GM12878 (cell line): Measurements from ENCODE around the gene NECAB2. TPM values are rescaled to one million over a fixed set of nuclear protein-coding genes. Genes with fewer than 3 reads are reported as not detected.

Experiments used
- ATAC-seq: fragments of 200-7000 bp; cut with Tn5 transposase; 3 replicates; pipeline ENCODE4 v1.9.1; 2020; ENCODE audit warnings: mild to moderate bottlenecking, moderate library complexity
- BruUV-seq: library from RNA; stranded (reverse); fragments of 400-500 nt; replicated peaks from 2 replicates; lab custom pipeline; 2021; lab: Mats Ljungman, UMichigan
- CTCF ChIA-PET: fragments of 300-600 bp; sonication (Branson Sonifier 250); formaldehyde crosslinking; extraction: SDS; loops from one replicate; lab custom pipeline; 2021; ENCODE audit warnings: inconsistent platforms; lab: Yijun Ruan, JAX
- POLR2A ChIA-PET: fragments of 350-600 bp; formaldehyde crosslinking; extraction: SDS; loops from one replicate; lab custom pipeline; 2021; ENCODE audit warnings: inconsistent platforms; lab: Charles Lee
- RAD21 ChIA-PET: fragments of 300-600 bp; sonication (Branson Sonifier 250); formaldehyde crosslinking; loops from one replicate; lab custom pipeline; 2023; ENCODE audit warnings: antibody characterized with exemption; ENCODE audit not compliant: unreplicated experiment; lab: Charles Lee
- SMC1A ChIA-PET: fragments of 300-600 bp; sonication (Branson Sonifier 250); formaldehyde crosslinking; loops from one replicate; lab custom pipeline; 2023; ENCODE audit not compliant: unreplicated experiment, uncharacterized antibody; lab: Charles Lee
- DNase-seq: peaks from one replicate; pipeline ENCODE4 v3.0.0-alpha.2; 2011; ENCODE audit warnings: low read depth, low spot score
- FAIRE-seq: peaks from 3 replicates; lab custom pipeline; 2011; peaks lifted over from hg19 to GRCh38; lab: Jason Lieb, UNC
- H2AFZ ChIP-seq: 2 replicates; pipeline ENCODE4 v1.6.0; 2011; ENCODE audit warnings: low read depth, low read length, control low read depth; ENCODE audit not compliant: control insufficient read depth
- H3K27ac ChIP-seq: 2 replicates; pipeline ENCODE4 v1.5.1; 2011; ENCODE audit warnings: control low read depth; ENCODE audit not compliant: control insufficient read depth, insufficient read depth
- H3K27me3 ChIP-seq, 2 experiments: replicated peaks in 1 of 2; 2 replicates each; pipeline versions ENCODE4 v1.6.0 to v1.6.1; 2011; ENCODE audit warnings: low read length in 1 of 2; ENCODE audit not compliant: control insufficient read depth in 2 of 2, insufficient read depth in 2 of 2
- H3K36me3 ChIP-seq, 2 experiments: 2 replicates each; pipeline ENCODE4 v1.5.1; 2011; ENCODE audit warnings: low read length in 1 of 2; ENCODE audit not compliant: control insufficient read depth in 2 of 2, insufficient read depth in 2 of 2
- H3K4me1 ChIP-seq: 2 replicates; pipeline ENCODE4 v1.6.1; 2011; ENCODE audit warnings: mild to moderate bottlenecking, low read length, moderate library complexity, mixed read lengths; ENCODE audit not compliant: control insufficient read depth, insufficient read depth
- H3K4me2 ChIP-seq: 2 replicates; pipeline ENCODE4 v1.6.0; 2011; ENCODE audit warnings: control low read depth; ENCODE audit not compliant: control insufficient read depth, insufficient read depth
- H3K4me3 ChIP-seq: fragments of 200-600 bp; sonication (generic); 2 replicates; pipeline ENCODE4 v1.5.1; 2016
- H3K79me2 ChIP-seq: 2 replicates; pipeline ENCODE4 v1.6.0; 2011; ENCODE audit warnings: low read length; ENCODE audit not compliant: control insufficient read depth, insufficient read depth
- H3K9ac ChIP-seq: 2 replicates; pipeline ENCODE4 v1.8.0; 2011; ENCODE audit warnings: low read length, control low read depth, mixed read lengths; ENCODE audit not compliant: control insufficient read depth, insufficient read depth
- H3K9me3 ChIP-seq: replicated peaks from 3 replicates; pipeline ENCODE4 v1.5.1; 2011; ENCODE audit warnings: mild to moderate bottlenecking, low read length; ENCODE audit not compliant: control insufficient read depth, insufficient read depth
- H4K20me1 ChIP-seq: 2 replicates; pipeline ENCODE4 v1.6.0; 2011; ENCODE audit not compliant: control insufficient read depth, insufficient read depth
- BACH1 ChIP-seq: fragments of 450-650 bp; IDR thresholded peaks from 2 replicates; pipeline ENCODE4 v1.6.1; 2017; ENCODE audit warnings: mild to moderate bottlenecking, borderline replicate concordance
- CEBPB ChIP-seq, 2 experiments: fragments of 150-350 bp in 1 of 2; IDR thresholded peaks; 2 replicates each; pipeline ENCODE4 v1.6.1; 2012 to 2014; ENCODE audit warnings: low read depth in 2 of 2, low read length in 2 of 2, borderline replicate concordance in 1 of 2, inconsistent platforms in 1 of 2
- E2F4 ChIP-seq: IDR thresholded peaks from 2 replicates; pipeline ENCODE4 v1.6.1; 2012; ENCODE audit warnings: low read depth, low read length, improper control_type of control experiment
- ETV6 ChIP-seq, 2 experiments: fragments of 450-650 bp in 1 of 2; IDR thresholded peaks in 1 of 2; conservative IDR thresholded peaks in 1 of 2; 2 replicates each; pipeline ENCODE4 v1.6.1; 2014; ENCODE audit warnings: antibody characterized with exemption in 1 of 2, borderline replicate concordance in 1 of 2, low read depth in 1 of 2, mild to moderate bottlenecking in 1 of 2, moderate library complexity in 1 of 2
- GABPA ChIP-seq: IDR thresholded peaks from 2 replicates; pipeline ENCODE4 v1.6.1; 2014; ENCODE audit warnings: antibody characterized with exemption, low read depth, mild to moderate bottlenecking, inconsistent platforms
- HCFC1 ChIP-seq: fragments of 150-350 bp; IDR thresholded peaks from 2 replicates; pipeline ENCODE4 v1.6.1; 2014; ENCODE audit warnings: low read length
- MEF2A ChIP-seq: IDR thresholded peaks from 2 replicates; pipeline ENCODE4 v1.6.1; 2011; ENCODE audit warnings: low read depth, mild to moderate bottlenecking, low read length, moderate library complexity; ENCODE audit not compliant: insufficient read depth
- RELB ChIP-seq: fragments of 450-650 bp; IDR thresholded peaks from 2 replicates; pipeline ENCODE4 v1.6.1; 2017; ENCODE audit warnings: low read depth, mild to moderate bottlenecking, moderate library complexity
- SKIL ChIP-seq: fragments of 450-650 bp; IDR thresholded peaks from 2 replicates; pipeline ENCODE4 v1.6.1; 2017; ENCODE audit warnings: mild to moderate bottlenecking, low read depth, inconsistent platforms; ENCODE audit not compliant: poor library complexity, severe bottlenecking
- SMAD5 ChIP-seq: IDR thresholded peaks from 2 replicates; pipeline ENCODE4 v1.6.1; 2016; ENCODE audit warnings: antibody characterized with exemption, low read depth
- SPI1 ChIP-seq: IDR thresholded peaks from 2 replicates; pipeline ENCODE4 v1.6.1; 2011; ENCODE audit warnings: low read depth, mild to moderate bottlenecking, low read length, moderate library complexity, borderline replicate concordance; ENCODE audit not compliant: insufficient read depth
- YY1 ChIP-seq: IDR thresholded peaks from 2 replicates; pipeline ENCODE4 v1.6.1; 2011; ENCODE audit warnings: low read depth, mild to moderate bottlenecking, low read length
- WGBS: methylation state at CpG from one replicate; pipeline ENCODE4 v1.1.6; 2016; ENCODE audit warnings: low lambda C conversion rate; ENCODE audit not compliant: insufficient replicate concordance, insufficient coverage; ENCODE audit errors: missing lambda C conversion rate; 5-methylcytosine and 5-hydroxymethylcytosine counted together
- in situ Hi-C: fragments of 300-500 bp; cut with MboI; formaldehyde crosslinking; loops from 9 replicates; pipeline ENCODE4 v1.14.3; 2018; ENCODE audit warnings: mixed read lengths
- intact Hi-C: fragments of 100-400 bp; cut with micrococcal nuclease; formaldehyde crosslinking; loops from one replicate; pipeline ENCODE4 v1.14.2; 2022; ENCODE audit not compliant: unreplicated experiment
- polyA plus RNA-seq, 11 experiments: library from polyadenylated mRNA; depleted of rRNA in 4 of 11; unstranded in 6 of 11; stranded (reverse) in 5 of 11; fragments of >200 nt; fragmentation: Nextera tagmentation in 4 of 11; fragmentation: Illumina TruSeq in 1 of 11; extraction: Ambion mirVana in 4 of 11; extraction: Trizol in 1 of 11; gene quantifications; 1 replicate in 1 of 11; 2 replicates in 10 of 11; pipeline versions ENCODE4 v1.2.1 to v1.2.3, GENCODE V29; 2011 to 2016; ENCODE audit warnings: inconsistent platforms in 2 of 11, missing spikeins in 2 of 11, low read depth in 1 of 11
- total RNA-seq, 4 experiments: library from RNA; depleted of rRNA in 3 of 4; stranded (reverse); fragments of >200 nt in 3 of 4; fragmentation: Illumina TruSeq in 1 of 4; extraction: Trizol in 1 of 4; gene quantifications; 2 replicates each; pipeline versions ENCODE4 v1.2.1 to v1.2.3, GENCODE V29; 2013 to 2021

The NECAB2 gene
- total and polyA plus RNA-seq, 10 of the 15 experiments (the other 5 are each of a cell fraction or from before 2014, with no cell fraction given): not detected

GRCh38 chr16:83933885-83934683 lies 34.0 kb upstream of the NECAB2 start:
- POLR2A ChIA-PET: no interaction called here
- ATAC-seq: no peak
- Histone ChIP-seq H3K79me2 (no peaks in the 10 kb centered on the region), H3K27ac (no peak overlapping the region), H4K20me1 (no peaks in the 10 kb centered on the region), H3K9me3 (no peaks in the 10 kb centered on the region), H2AFZ (no peak overlapping the region)
- TF ChIP-seq HCFC1: no peak
- TF ChIP-seq SMAD5: no peak
- no peak for TF ChIP-seq E2F4
- no peak for TF ChIP-seq SKIL
- TF ChIP-seq BACH1: no peak
- TF ChIP-seq CEBPB (IDR thresholded peaks at IDR 0.05; ENCODE audit: borderline replicate concordance in 1 of 2, low read depth in 2 of 2, low read length in 2 of 2): no peak
- TF ChIP-seq YY1: no peak
- no peak for TF ChIP-seq MEF2A
- TF ChIP-seq ETV6 (conservative IDR thresholded peaks at IDR 0.05 in 1 of 2, IDR thresholded peaks at IDR 0.05 in 1 of 2; ENCODE audit: borderline replicate concordance in 1 of 2, low read depth in 1 of 2): no peak
- TF ChIP-seq GABPA: no peak
- TF ChIP-seq RELB: no peak
- TF ChIP-seq SPI1: no peak
- TF ChIP-seq, all 136 proteins: peak for 0
- no TSS peak for BruUV-seq
- no peak overlapping the region for H3K4me3 ChIP-seq
- no peaks in the 10 kb centered on the region for H3K36me3 ChIP-seq
- no peak overlapping the region for H3K9ac ChIP-seq
- ChIA-PET CTCF (interaction anchor here (0.9 kb wide), 1 partner anchor 20 kb away, joined by 4 read pairs; the partner anchor contains the start of gene OSGIN1), SMC1A (no interaction called here), RAD21 (no interaction called here)
- intact Hi-C loops: no loop called here
- no peaks in the 10 kb centered on the region for H3K27me3 ChIP-seq
- no peak overlapping the region for H3K4me2 ChIP-seq
- DNase-seq (no peak), FAIRE-seq (no peak)
- 72% methylated on average over 28 of the region's 28 CpGs for whole genome bisulfite sequencing
- in situ Hi-C loops: no loop called here
- no peaks in the 10 kb centered on the region for H3K4me1 ChIP-seq
